GM19463 (cell line): ENCODE data around the gene USP34.
"Not testable (repeated sequence)": the region's sequence is repeated elsewhere in the genome, so short reads cannot be mapped to it uniquely, and the experiment has no call there.

Source experiments
- ATAC-seq: cut with Tn5 transposase; IDR thresholded peaks from one replicate; pipeline ENCODE4 v1.9.1; 2021; ENCODE audit warnings: mild to moderate bottlenecking, moderate library complexity; ENCODE audit not compliant: unreplicated experiment

The USP34 gene

GRCh38 chr2:61470965-61471904, at the start of gene USP34:
USP34 (minus strand) TSS chr2:61471087; CDS start chr2:61470692, 395 bp downstream.
- peak; percentile 77 for ATAC-seq

- ATAC-seq: no peak
Measured at GRCh38 chr2:61520261-61520660, 49.4 kb upstream of the USP34 start.

- no peak for ATAC-seq
Measured at GRCh38 chr2:61512768-61513398, 42.0 kb upstream of the USP34 start.

- no peak for ATAC-seq
Measured at GRCh38 chr2:61510674-61511671, 40.1 kb upstream of the USP34 start.

GRCh38 chr2:61504949-61505348, 34.1 kb upstream of the USP34 start:
- no peak for ATAC-seq

- no peak for ATAC-seq
Measured at GRCh38 chr2:61499060-61499459, 28.2 kb upstream of the USP34 start.

- no peak for ATAC-seq
Measured at GRCh38 chr2:61493523-61493942, 22.6 kb upstream of the USP34 start.

- ATAC-seq: no peak
Measured at GRCh38 chr2:61492476-61492875, 21.6 kb upstream of the USP34 start.

- no peak for ATAC-seq
Measured at GRCh38 chr2:61485281-61485680, 14.4 kb upstream of the USP34 start.

- ATAC-seq: no peak
Measured at GRCh38 chr2:61478086-61478485, 7.2 kb upstream of the USP34 start.

- not testable (repeated sequence) for ATAC-seq
Measured at GRCh38 chr2:61476929-61477589, 6.2 kb upstream of the USP34 start.

- ATAC-seq: no peak
Measured at GRCh38 chr2:61471905-61472805, 1.3 kb upstream of the USP34 start.

- peak; percentile 33 for ATAC-seq
Measured at GRCh38 chr2:61470122-61470951, 550 bp downstream of the USP34 start.

GRCh38 chr2:61469424-61470121, 1.3 kb downstream of the USP34 start:
- ATAC-seq: no peak

GRCh38 chr2:61468231-61468630, 2.7 kb downstream of the USP34 start:
- not testable (repeated sequence) for ATAC-seq

GRCh38 chr2:61465045-61465444, 5.8 kb downstream of the USP34 start:
- no peak for ATAC-seq

GRCh38 chr2:61463769-61464475, 7.0 kb downstream of the USP34 start:
- peak; percentile 21 for ATAC-seq
